Smooth muscle cell of bladder (primary cell): ENCODE data around the gene MCHR2. TPM values are rescaled to one million over a fixed set of nuclear protein-coding genes. Genes with fewer than 3 reads are reported as not detected.

Experiments
- total RNA-seq: library from RNA; depleted of rRNA; stranded (reverse); fragments of >200 nt; gene quantifications from 2 replicates; pipeline ENCODE4 v1.2.3, GENCODE V29; 2014

Gene MCHR2
- not detected in 2 replicates for total RNA-seq

GRCh38 chr6:99993533-99994251, at the start of gene MCHR2:
Gene MCHR2 (minus strand): TSS chr6:99994223. CDS start chr6:99956147, 38,076 bp downstream.

